ENCODE results near the gene CDC45.

Gene CDC45

DNA sequence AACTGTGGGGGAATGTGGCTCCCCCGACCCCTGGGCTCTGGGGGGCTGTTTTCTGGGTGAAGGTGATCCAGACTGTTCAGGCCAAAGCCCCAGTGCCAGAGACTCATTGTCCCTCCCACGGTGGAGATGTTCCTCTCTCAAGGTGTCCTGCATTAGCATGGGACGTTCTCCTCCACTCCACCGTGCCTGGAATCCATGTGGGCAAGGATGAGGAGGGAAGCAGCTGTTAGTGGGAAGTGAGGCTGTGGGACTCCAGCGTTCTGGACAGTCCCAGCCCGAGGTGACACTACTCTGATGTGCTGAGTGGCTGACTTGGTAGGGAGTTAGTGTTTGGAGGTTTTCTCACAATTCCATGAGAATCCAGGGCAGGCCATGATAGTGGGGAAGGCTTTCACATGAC is 75.9 kb downstream of the CDC45 start:
- TF ChIP-seq, protein P1, sequence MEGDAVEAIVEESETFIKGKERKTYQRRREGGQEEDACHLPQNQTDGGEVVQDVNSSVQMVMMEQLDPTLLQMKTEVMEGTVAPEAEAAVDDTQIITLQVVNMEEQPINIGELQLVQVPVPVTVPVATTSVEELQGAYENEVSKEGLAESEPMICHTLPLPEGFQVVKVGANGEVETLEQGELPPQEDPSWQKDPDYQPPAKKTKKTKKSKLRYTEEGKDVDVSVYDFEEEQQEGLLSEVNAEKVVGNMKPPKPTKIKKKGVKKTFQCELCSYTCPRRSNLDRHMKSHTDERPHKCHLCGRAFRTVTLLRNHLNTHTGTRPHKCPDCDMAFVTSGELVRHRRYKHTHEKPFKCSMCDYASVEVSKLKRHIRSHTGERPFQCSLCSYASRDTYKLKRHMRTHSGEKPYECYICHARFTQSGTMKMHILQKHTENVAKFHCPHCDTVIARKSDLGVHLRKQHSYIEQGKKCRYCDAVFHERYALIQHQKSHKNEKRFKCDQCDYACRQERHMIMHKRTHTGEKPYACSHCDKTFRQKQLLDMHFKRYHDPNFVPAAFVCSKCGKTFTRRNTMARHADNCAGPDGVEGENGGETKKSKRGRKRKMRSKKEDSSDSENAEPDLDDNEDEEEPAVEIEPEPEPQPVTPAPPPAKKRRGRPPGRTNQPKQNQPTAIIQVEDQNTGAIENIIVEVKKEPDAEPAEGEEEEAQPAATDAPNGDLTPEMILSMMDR (conservative IDR thresholded peaks at IDR 0.05; ENCODE audit: low read length) = no peak
- H3K4me3 ChIP-seq (ENCODE audit: low read length) = no peak overlapping the region
- DNase-seq (ENCODE audit: low read depth) = no peak

DNA sequence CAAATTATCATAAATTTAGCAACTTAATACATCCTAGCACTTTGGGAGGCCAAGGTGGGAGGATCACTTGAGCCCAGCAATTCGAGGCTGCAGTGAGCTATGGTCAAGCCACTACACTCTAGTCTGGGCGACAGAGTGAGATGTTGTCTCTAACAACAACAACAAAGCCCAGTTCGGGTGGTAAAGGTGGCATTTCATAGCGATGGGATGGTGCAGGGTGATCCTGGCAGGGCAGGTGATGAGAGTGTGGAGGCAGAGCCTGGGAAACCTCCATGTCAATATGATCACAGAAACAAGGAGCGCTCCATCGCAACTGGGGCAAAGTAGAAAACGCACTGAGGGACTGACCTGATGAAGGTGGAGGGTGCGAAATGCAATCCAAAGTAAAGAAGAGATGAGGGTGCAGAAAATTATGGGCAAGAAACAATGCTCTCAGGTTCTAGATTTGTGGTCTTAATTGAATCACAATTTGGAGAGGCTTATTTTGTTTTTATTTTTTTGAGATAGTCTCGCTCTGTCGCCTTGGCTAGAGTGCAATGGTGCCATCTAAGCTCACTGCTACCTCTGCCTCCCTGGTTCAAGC is 77.3 kb downstream of the CDC45 start:
- H3K4me3 ChIP-seq (ENCODE audit: low read length) = no peak overlapping the region
- TF ChIP-seq, protein P1 (conservative IDR thresholded peaks at IDR 0.05; ENCODE audit: low read length) = no peak
- DNase-seq (ENCODE audit: low read depth) = no peak

DNA sequence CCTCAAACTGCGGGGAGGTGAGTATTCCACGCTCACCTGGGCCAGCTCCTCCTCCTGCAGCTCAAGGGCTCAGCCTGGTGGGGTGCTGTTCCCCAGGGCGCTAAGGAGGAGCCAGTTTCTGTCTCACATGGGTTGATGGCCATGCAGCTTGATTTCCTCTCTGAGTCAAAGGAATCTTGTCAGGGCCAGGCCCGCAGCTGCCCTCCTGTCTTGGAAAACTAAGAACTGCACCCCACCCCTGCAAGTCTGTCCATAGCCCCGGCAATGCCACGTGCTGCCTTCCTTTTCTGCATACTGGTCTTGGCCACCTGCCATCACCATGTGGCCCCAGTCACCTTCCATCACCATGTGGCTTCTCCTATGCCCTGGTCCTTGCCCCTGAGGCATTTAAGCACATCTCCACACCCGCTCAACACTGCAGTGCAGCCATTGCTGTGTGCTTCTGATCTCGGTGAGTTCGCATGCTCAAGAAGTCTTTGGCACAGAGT is 79.6 kb downstream of the CDC45 start:
- TF ChIP-seq, protein P1 (conservative IDR thresholded peaks at IDR 0.05; ENCODE audit: low read length) = no peak

DNA sequence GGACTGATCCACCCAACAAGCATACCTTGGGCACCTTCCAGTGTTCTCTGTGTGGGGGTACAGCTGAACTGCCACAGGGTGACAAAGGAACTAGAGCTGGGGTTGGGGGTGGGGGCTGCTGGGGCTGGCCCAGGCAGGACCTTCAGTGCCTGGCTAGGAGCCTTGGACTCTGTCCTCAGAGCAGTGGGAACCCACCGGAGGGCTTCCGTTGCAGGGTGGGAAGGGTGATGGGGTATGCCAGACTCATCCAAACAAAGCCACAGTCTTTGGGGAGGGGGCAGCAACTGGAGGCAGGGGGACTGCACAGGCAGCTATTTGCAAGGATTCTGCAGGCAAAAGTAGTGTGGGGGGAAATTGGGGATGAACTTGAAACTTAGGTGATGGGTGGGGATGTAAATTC is 80.2 kb downstream of the CDC45 start:
- TF ChIP-seq, protein P1 (conservative IDR thresholded peaks at IDR 0.05; ENCODE audit: low read length) = no peak
- H3K4me3 ChIP-seq (ENCODE audit: low read length) = no peak overlapping the region
- no peak for DNase-seq (ENCODE audit: low read depth)

More for the DNA sequence above, 79.6 kb downstream of the CDC45 start:
- H3K4me3 ChIP-seq (ENCODE audit: low read length) = no peak overlapping the region
- no peak for DNase-seq (ENCODE audit: low read depth)

DNA sequence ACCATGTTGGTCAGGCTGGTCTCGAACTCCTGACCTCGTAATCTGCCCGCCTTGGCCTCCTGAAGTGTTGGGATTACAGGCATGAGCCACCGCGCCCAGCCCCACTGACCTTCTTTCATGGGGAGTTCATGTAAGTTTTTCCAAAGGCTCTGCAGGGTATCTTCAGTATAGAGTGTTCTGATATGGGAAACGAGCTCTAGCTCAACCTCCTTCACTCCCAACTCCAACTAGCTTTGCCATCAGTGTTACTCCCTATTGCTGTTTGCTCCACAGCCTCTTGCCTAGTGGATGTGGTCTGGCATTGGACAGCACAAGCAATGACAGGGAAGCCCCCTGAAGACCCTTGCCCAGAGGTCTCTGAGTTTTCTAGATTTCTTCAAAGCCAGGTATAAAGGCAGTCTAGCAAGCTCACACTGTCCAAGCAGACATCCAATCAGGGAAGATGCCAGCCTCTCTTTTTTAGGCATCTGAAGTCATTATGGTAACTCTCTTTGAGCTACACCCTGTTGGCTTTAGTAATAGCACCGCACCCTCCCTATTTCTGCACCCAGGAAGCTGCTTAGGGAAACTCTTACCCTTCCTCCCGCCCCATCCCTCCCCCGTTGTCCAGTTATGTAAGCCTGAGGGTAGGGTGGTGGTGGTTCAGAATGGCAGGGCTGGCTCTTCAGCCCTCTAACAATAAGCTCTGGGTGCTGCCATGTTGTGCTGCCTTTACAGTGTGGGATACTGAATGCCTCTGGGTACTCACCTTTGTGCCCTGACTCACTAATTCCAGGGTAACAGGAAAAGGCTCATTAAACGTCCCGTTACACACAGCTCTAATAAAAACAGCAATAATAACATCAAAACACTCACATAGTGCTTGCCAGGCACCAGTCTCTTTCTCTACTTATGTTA is 85.9 kb downstream of the CDC45 start:
- TF ChIP-seq, protein P1 (conservative IDR thresholded peaks at IDR 0.05; ENCODE audit: low read length) = no peak
- DNase-seq (ENCODE audit: low read depth) = no peak
- H3K4me3 ChIP-seq (ENCODE audit: low read length) = no peak overlapping the region

DNA sequence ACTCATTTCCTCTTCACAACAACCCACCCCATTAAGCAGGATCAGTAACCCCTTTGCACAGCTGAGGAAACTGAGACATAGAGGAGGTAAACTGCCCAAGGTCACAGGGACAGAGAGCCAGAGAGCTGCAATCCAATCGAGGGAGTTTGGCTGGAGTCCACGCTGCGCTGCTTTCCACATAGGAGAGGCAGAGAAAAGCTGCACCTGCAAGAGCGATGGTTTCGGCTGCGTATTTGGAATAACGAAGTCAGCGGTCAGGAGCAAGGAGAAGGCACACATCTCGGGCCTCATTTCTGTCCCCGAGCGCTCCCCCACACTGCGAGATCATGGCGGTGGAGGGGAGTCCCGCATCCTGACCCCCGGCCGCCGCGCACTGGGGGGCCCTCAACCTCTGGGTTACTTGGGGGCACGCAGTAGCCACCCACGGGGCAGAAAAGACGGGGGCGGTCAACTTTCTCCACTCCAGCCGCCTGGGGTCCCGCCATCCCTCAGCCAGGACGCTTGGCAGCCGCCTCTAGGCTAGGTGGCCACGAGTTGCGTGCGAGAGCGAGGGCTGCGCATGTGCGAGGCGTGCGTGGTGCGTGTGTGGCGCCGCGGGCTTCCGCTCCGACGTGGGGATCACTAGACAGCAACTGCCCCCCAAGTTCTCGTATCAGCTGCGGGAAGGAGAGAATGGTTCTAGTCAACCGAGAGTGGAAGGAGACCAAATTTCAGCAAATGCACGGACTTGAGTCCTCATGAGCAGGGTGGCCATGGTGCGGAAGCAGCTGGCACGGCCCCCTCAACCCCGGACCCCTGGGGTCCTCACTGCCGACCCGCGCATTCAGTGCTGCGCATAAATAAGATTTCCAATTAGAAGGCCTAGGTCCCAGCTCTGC is 86.8 kb downstream of the CDC45 start:
- TF ChIP-seq, protein P1 (conservative IDR thresholded peaks at IDR 0.05; ENCODE audit: low read length) = no peak
- no peak overlapping the region for H3K4me3 ChIP-seq (ENCODE audit: low read length)
- no peak for DNase-seq (ENCODE audit: low read depth)

Measured in AG10803 (cell line).